K562 (cell line): Measurements from ENCODE around the gene HNRNPA2B1. TPM values are rescaled to one million over a fixed set of nuclear protein-coding genes. Genes with fewer than 3 reads are reported as not detected.
A peak's percentile ranks its signal among the peaks of the same experiment; 100 is the strongest.

Experiments
- E2F1 ChIP-seq: sonication (generic); formaldehyde crosslinking; IDR thresholded peaks from 2 replicates; pipeline ENCODE4 v1.8.1; 2023; ENCODE audit warnings: mild to moderate bottlenecking, missing genetic modification reagents, moderate library complexity
- ELK1 ChIP-seq: sonication (generic); formaldehyde crosslinking; IDR thresholded peaks from 2 replicates; pipeline ENCODE4 v1.8.1; 2022; ENCODE audit warnings: missing genetic modification reagents
- ERF ChIP-seq: fragments of 450-650 bp; formaldehyde crosslinking; IDR thresholded peaks from 2 replicates; pipeline ENCODE4 v1.4.0; 2020; ENCODE audit warnings: mild to moderate bottlenecking, mixed read lengths
- ETV5 ChIP-seq: sonication (generic); formaldehyde crosslinking; IDR thresholded peaks from 2 replicates; pipeline ENCODE4 v1.4.0; 2020; ENCODE audit warnings: low read depth, mild to moderate bottlenecking, missing genetic modification reagents
- FOXM1 ChIP-seq, 2 experiments: fragments of 450-650 bp in 1 of 2; sonication (generic) in 1 of 2; formaldehyde crosslinking in 1 of 2; IDR thresholded peaks; 2 replicates each; pipeline versions ENCODE4 v1.6.1 to v1.9.0; 2017 to 2022; ENCODE audit warnings: low read depth in 2 of 2, mild to moderate bottlenecking in 2 of 2, missing genetic modification reagents in 1 of 2, moderate library complexity in 1 of 2
- GMEB1 ChIP-seq: fragments of 250-450 bp; sonication (Bioruptor Pico); IDR thresholded peaks from 2 replicates; pipeline ENCODE4 v1.4.0; 2020; ENCODE audit warnings: mild to moderate bottlenecking
- HNRNPH1 ChIP-seq: fragments of 200-400 bp; formaldehyde crosslinking; optimal IDR thresholded peaks from 2 replicates; pipeline ENCODE3; 2017; ENCODE audit warnings: low read depth, mild to moderate bottlenecking, low read length, moderate library complexity
- KAT2B ChIP-seq: IDR thresholded peaks from one replicate; pipeline ENCODE4 v1.6.1; 2012; ENCODE audit warnings: low read depth, mild to moderate bottlenecking, control low read depth, inconsistent platforms, low read length, moderate library complexity
- NR4A1 ChIP-seq, 2 experiments: fragments of 250-450 bp in 1 of 2; fragments of 450-650 bp in 1 of 2; sonication (Bioruptor Pico) in 1 of 2; IDR thresholded peaks; 2 replicates each; pipeline versions ENCODE4 v1.4.0 to v1.6.1; 2016 to 2020; ENCODE audit warnings: mild to moderate bottlenecking in 2 of 2, missing compliant biosample characterization in 1 of 2, missing genetic modification characterization in 1 of 2, moderate library complexity in 1 of 2
- OTX1 ChIP-seq: fragments of 450-650 bp; formaldehyde crosslinking; IDR thresholded peaks from 2 replicates; pipeline ENCODE4 v1.4.0; 2022; ENCODE audit warnings: mild to moderate bottlenecking
- POLR2H ChIP-seq: IDR thresholded peaks from 2 replicates; pipeline ENCODE4 v1.6.1; 2016; ENCODE audit warnings: missing genetic modification characterization, low read depth, mild to moderate bottlenecking, control low read depth, missing compliant biosample characterization, moderate library complexity
- PTRF ChIP-seq: fragments of 450-650 bp; IDR thresholded peaks from 2 replicates; pipeline ENCODE4 v1.6.1; 2016; ENCODE audit warnings: mild to moderate bottlenecking, missing genetic modification characterization, missing compliant biosample characterization
- RAD21 ChIP-seq, 2 experiments: fragments of 250-450 bp in 1 of 2; fragments of 450-650 bp in 1 of 2; sonication (Bioruptor Pico) in 1 of 2; formaldehyde crosslinking in 1 of 2; IDR thresholded peaks in 1 of 2; conservative IDR thresholded peaks in 1 of 2; 2 replicates each; pipeline versions ENCODE4 v1.4.0 to v1.8.0; 2020 to 2022; ENCODE audit warnings: mild to moderate bottlenecking in 2 of 2, moderate library complexity in 1 of 2
- ZBTB1 ChIP-seq: sonication (generic); formaldehyde crosslinking; IDR thresholded peaks from 2 replicates; pipeline ENCODE4 v1.8.1; 2023; ENCODE audit warnings: missing genetic modification reagents, low read depth, mild to moderate bottlenecking, borderline replicate concordance
- ZNF586 ChIP-seq: fragments of 450-650 bp; formaldehyde crosslinking; conservative IDR thresholded peaks from 2 replicates; pipeline ENCODE4 v1.4.0; 2020; ENCODE audit warnings: mild to moderate bottlenecking, moderate library complexity
- ZNF609 ChIP-seq: sonication (generic); formaldehyde crosslinking; IDR thresholded peaks from 2 replicates; pipeline ENCODE4 v1.8.1; 2023; ENCODE audit warnings: missing genetic modification reagents, mild to moderate bottlenecking, borderline replicate concordance
- polyA plus RNA-seq, 8 experiments: library from polyadenylated mRNA; depleted of rRNA in 4 of 8; stranded (reverse) in 5 of 8; unstranded in 3 of 8; fragments of >200 nt; fragmentation: Nextera tagmentation in 2 of 8; fragmentation: Illumina TruSeq in 1 of 8; extraction: Ambion mirVana in 2 of 8; extraction: Trizol in 1 of 8; gene quantifications; 2 replicates each; pipeline versions ENCODE4 v1.2.1 to v1.2.3, GENCODE V29; 2011 to 2014; ENCODE audit warnings: inconsistent platforms in 1 of 8, missing spikeins in 1 of 8
- total RNA-seq, 7 experiments: library from RNA; depleted of rRNA in 6 of 7; stranded (reverse); fragments of >200 nt in 6 of 7; fragmentation: Illumina TruSeq in 2 of 7; extraction: Trizol in 2 of 7; gene quantifications; 2 replicates each; pipeline versions ENCODE4 v1.2.1 to v1.2.3, GENCODE V29; 2011 to 2021; ENCODE audit warnings: low replicate concordance in 1 of 7

The HNRNPA2B1 gene
- total and polyA plus RNA-seq, 9 of the 15 experiments (the other 6 are each of a cell fraction or from before 2014, with no cell fraction given) = 630 to 1,989 (median 865) TPM

GRCh38 chr7:26187380-26188205 is 13.0 kb downstream of the HNRNPA2B1 start (continued):
- TF ChIP-seq ELK1 = no peak
- TF ChIP-seq GMEB1 (CRISPR knock-in tag) = no peak
- no peak for TF ChIP-seq ETV5
- peak; percentile 73 for TF ChIP-seq POLR2H
- TF ChIP-seq ZNF609 = 0 out of 2 replicates have a peak, but pooled peaks have one; percentile 17
- no peak for TF ChIP-seq HNRNPH1
- no peak for TF ChIP-seq NR4A1 (CRISPR knock-in tag; IDR thresholded peaks at IDR 0.05)
- no peak; the same call in 1 of the 2 replicates for TF ChIP-seq NR4A1 (tag; IDR thresholded peaks at IDR 0.05)
- TF ChIP-seq ZNF586 (CRISPR knock-in tag) = 0 out of 2 replicates have a peak, but pooled peaks have one; percentile 38
- TF ChIP-seq KAT2B = no peak
- no peak; a peak in 1 of 4 replicates for TF ChIP-seq RAD21 (CRISPR knock-in tag; conservative IDR thresholded peaks at IDR 0.05 in 1 of 2, IDR thresholded peaks at IDR 0.05 in 1 of 2)
- TF ChIP-seq ZBTB1 (CRISPR knock-in tag) = no peak
- no peak for TF ChIP-seq FOXM1 (IDR thresholded peaks at IDR 0.05; ENCODE audit: low read depth)
- TF ChIP-seq FOXM1 (CRISPR knock-in tag; IDR thresholded peaks at IDR 0.05; ENCODE audit: low read depth) = no peak; the same call in 1 of the 2 replicates
- no peak for TF ChIP-seq PTRF (tag)
- peak; percentile 84 for TF ChIP-seq ERF (CRISPR knock-in tag)
- peak; percentile 38; the same call in 1 of the 2 replicates for TF ChIP-seq OTX1 (CRISPR knock-in tag)
- no peak; the same call in 1 of the 2 replicates for TF ChIP-seq E2F1
